ENCODE measurements around the gene ANO5. TPM values are rescaled to one million over a fixed set of nuclear protein-coding genes. Genes with fewer than 3 reads are reported as not detected.

Gene ANO5
- total RNA-seq, 1 experiment from 2014 or later = 1.1 TPM

DNA sequence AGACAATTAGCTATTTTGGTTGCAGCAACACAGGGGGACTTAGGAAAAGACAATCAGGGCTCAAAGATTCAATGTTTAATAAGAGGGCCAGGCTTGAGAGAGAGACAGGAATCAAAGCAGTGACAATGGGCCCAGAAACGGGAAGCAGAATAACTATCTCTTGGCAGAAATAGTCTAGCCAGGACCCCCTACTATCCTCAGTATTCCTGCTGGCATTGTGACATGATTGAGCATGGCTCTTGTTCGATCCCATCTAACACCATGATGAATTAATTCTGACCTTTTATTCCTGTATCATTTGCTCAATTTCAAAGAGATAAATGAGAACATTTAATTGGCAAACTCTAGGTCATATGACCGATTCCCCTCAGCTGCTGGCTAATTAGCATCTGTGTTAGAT, 12.8 kb upstream of the ANO5 start:
- intact Hi-C loops (cut with micrococcal nuclease) = no loop called here
- no peaks in the 10 kb centered on the region for H3K79me2 ChIP-seq (ENCODE audit: insufficient read depth, low read length)
- H3K9ac ChIP-seq (ENCODE audit: low read length) = no peak overlapping the region
- CTCF ChIA-PET = no interaction called here
- H3K27me3 ChIP-seq (ENCODE audit: insufficient read depth, low read length) = no peaks in the 10 kb centered on the region
- RAD21 ChIA-PET (ENCODE audit: low non-redundant PET in 1 of 2, low total read pairs in 2 of 2, uncharacterized antibody in 2 of 2, unreplicated experiment in 2 of 2) = no interaction called here
- no peak overlapping the region for H2AFZ ChIP-seq (ENCODE audit: low read depth, low read length, poor library complexity, severe bottlenecking)
- DNase-seq (ENCODE audit: low read depth, low spot score) (no peak), ATAC-seq (no peak)
- POLR2A ChIA-PET = no interaction called here
- no peaks in the 10 kb centered on the region for H3K9me2 ChIP-seq (ENCODE audit: insufficient read depth)
- no peaks in the 10 kb centered on the region for H3K9me3 ChIP-seq (ENCODE audit: control insufficient read depth in 1 of 2, insufficient read depth in 1 of 2, low read depth in 1 of 2, low read length in 2 of 2)
- BruUV-seq (replicated peaks) = no TSS peak
- no peak overlapping the region for H3K27ac ChIP-seq (ENCODE audit: low read depth, low read length)
- TF ChIP-seq CEBPB (IDR thresholded peaks at IDR 0.05; ENCODE audit: low read depth) (no peak), SP1 (IDR thresholded peaks at IDR 0.05; ENCODE audit: low read depth) (no peak), EZH2phosphoT487 (IDR thresholded peaks at IDR 0.05; ENCODE audit: borderline replicate concordance) (no peak), TCF7L2 (IDR thresholded peaks at IDR 0.05; ENCODE audit: borderline replicate concordance, extremely low read depth, insufficient read depth, insufficient read length) (no peak), EZH2 (IDR thresholded peaks at IDR 0.05) (no peak), POLR2A (IDR thresholded peaks at IDR 0.05; ENCODE audit: borderline replicate concordance, extremely low read depth, insufficient read depth, insufficient read length) (no peak), JUND (IDR thresholded peaks at IDR 0.05) (no peak), SIN3A (IDR thresholded peaks at IDR 0.05; ENCODE audit: low read depth) (no peak), RAD21 (IDR thresholded peaks at IDR 0.05; ENCODE audit: low read depth) (no peak), SRF (IDR thresholded peaks at IDR 0.05; ENCODE audit: low read depth) (no peak), ZNF274 (IDR thresholded peaks at IDR 0.05; ENCODE audit: low read depth, low read length) (no peak), ZFX (IDR thresholded peaks at IDR 0.05) (no peak)
- TF ChIP-seq, protein P1, sequence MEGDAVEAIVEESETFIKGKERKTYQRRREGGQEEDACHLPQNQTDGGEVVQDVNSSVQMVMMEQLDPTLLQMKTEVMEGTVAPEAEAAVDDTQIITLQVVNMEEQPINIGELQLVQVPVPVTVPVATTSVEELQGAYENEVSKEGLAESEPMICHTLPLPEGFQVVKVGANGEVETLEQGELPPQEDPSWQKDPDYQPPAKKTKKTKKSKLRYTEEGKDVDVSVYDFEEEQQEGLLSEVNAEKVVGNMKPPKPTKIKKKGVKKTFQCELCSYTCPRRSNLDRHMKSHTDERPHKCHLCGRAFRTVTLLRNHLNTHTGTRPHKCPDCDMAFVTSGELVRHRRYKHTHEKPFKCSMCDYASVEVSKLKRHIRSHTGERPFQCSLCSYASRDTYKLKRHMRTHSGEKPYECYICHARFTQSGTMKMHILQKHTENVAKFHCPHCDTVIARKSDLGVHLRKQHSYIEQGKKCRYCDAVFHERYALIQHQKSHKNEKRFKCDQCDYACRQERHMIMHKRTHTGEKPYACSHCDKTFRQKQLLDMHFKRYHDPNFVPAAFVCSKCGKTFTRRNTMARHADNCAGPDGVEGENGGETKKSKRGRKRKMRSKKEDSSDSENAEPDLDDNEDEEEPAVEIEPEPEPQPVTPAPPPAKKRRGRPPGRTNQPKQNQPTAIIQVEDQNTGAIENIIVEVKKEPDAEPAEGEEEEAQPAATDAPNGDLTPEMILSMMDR (IDR thresholded peaks at IDR 0.05 in 2 of 3, conservative IDR thresholded peaks at IDR 0.05 in 1 of 3; ENCODE audit: borderline replicate concordance in 1 of 3, insufficient read depth in 1 of 3, low read depth in 2 of 3, low read length in 2 of 3) = no peak
- TF ChIP-seq, protein P2, sequence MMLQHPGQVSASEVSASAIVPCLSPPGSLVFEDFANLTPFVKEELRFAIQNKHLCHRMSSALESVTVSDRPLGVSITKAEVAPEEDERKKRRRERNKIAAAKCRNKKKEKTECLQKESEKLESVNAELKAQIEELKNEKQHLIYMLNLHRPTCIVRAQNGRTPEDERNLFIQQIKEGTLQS (IDR thresholded peaks at IDR 0.05) = no peak
- no peak overlapping the region for H3K4me3 ChIP-seq (replicated peaks in 1 of 2; ENCODE audit: low read depth in 1 of 2, low read length in 2 of 2)
- H3K4me2 ChIP-seq (ENCODE audit: low read length) = no peak overlapping the region
- no peaks in the 10 kb centered on the region for H4K20me1 ChIP-seq (ENCODE audit: insufficient read depth)
- no peaks in the 10 kb centered on the region for H3K4me1 ChIP-seq (ENCODE audit: control insufficient read depth in 1 of 2, insufficient read depth in 2 of 2, low read length in 2 of 2)
- H3K36me3 ChIP-seq (ENCODE audit: control insufficient read depth in 1 of 2, insufficient read depth in 2 of 2, low read length in 2 of 2) = no peaks in the 10 kb centered on the region

All from HCT116 (cell line).